Skeletal muscle satellite cell (primary cell): ENCODE data around the gene KLLN.
"Not testable (repeated sequence)": the region's sequence is repeated elsewhere in the genome, so short reads cannot be mapped to it uniquely, and the experiment has no call there.

Experiments
- H3K27me3 ChIP-seq: 2 replicates; pipeline ENCODE4 v1.7.0; 2013; ENCODE audit warnings: low read length; ENCODE audit not compliant: control insufficient read depth, insufficient read depth
- H3K36me3 ChIP-seq: 2 replicates; pipeline ENCODE4 v1.7.0; 2013; ENCODE audit warnings: mild to moderate bottlenecking, control low read depth, low read length; ENCODE audit not compliant: insufficient read depth
- H3K4me1 ChIP-seq: 2 replicates; pipeline ENCODE4 v1.7.0; 2013; ENCODE audit warnings: low read length; ENCODE audit not compliant: control insufficient read depth, insufficient read depth
- H3K4me2 ChIP-seq: 2 replicates; pipeline ENCODE4 v1.7.0; 2013; ENCODE audit warnings: mild to moderate bottlenecking, low read length
- H3K4me3 ChIP-seq: 2 replicates; pipeline ENCODE4 v1.7.0; 2013; ENCODE audit warnings: low read length
- H3K9ac ChIP-seq: 2 replicates; pipeline ENCODE4 v1.7.0; 2013; ENCODE audit warnings: mild to moderate bottlenecking, low read depth, low read length, moderate library complexity
- H3K9me3 ChIP-seq: replicated peaks from 2 replicates; pipeline ENCODE4 v1.7.0; 2013; ENCODE audit warnings: mild to moderate bottlenecking, control low read depth, low read length

KLLN gene

DNA sequence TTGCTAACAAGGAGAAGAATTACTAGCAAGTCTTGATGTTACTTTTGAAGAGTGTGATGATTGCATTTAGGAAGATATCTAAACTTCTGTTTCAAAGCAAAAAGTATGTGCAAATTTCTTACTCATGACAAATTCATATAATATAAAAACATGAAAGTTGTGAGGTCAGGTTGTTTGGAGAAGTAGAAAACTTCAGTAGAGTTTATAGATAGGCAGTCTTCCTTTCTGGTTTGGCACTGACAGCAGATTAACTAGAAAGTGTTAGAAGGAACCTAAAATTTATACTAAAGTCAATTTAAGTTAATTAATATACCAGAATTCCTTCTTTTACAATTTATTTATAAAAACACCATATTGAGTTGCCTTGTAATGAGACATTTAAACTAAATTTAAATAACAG is 17.0 kb upstream of the KLLN start:
- H3K9me3 ChIP-seq, result no peaks in the 10 kb centered on the region
- no peaks in the 10 kb centered on the region for H3K27me3 ChIP-seq
- H3K4me3 ChIP-seq, result no peak overlapping the region
- H3K36me3 ChIP-seq, result no peaks in the 10 kb centered on the region
- no peak overlapping the region for H3K4me2 ChIP-seq
- H3K9ac ChIP-seq, result no peak overlapping the region
- peaks cover under 1% of the 10 kb centered on the region for H3K4me1 ChIP-seq

- Histone ChIP-seq H3K9ac (no peak overlapping the region), H3K36me3 (no peaks in the 10 kb centered on the region), H3K4me2 (no peak overlapping the region), H3K27me3 (no peaks in the 10 kb centered on the region), H3K9me3 (no peaks in the 10 kb centered on the region), H3K4me1 (peaks cover 6% of the 10 kb centered on the region), H3K4me3 (no peak overlapping the region)
Observed at GRCh38 chr10:87878664-87879459, 15.5 kb upstream of the KLLN start.

DNA sequence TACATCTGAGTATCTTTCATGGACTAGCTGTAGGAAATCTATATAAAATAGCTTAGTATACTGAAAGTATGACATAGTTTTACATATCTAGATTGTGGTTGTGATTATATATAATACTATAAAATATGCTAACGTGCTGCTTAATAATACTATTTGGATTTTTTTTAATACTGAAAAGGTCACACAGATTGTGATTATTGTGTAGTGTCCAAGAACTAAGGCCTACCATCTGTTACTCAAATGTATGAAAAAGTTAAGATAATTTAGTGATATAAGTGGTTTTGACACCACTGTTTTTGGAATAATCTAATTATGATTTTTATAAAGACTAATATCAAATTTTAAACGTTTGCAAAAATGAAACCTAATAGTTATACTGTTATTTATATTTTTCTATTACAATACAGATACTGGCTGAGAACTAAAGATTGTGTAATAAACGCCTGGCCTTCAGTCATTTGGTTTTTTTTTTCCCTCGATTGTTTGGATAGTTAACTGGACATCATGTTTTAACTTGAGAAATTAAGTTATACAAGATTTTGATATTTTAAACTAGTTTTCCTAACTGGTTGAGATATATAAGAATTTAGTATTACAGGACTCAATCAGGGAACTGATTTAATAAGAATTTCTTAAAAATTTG is 12.7 kb upstream of the KLLN start:
- no peak overlapping the region for H3K4me2 ChIP-seq
- H3K9me3 ChIP-seq, result no peaks in the 10 kb centered on the region
- no peak overlapping the region for H3K9ac ChIP-seq
- H3K4me3 ChIP-seq, result no peak overlapping the region
- peaks cover 7% of the 10 kb centered on the region for H3K36me3 ChIP-seq
- H3K27me3 ChIP-seq, result no peaks in the 10 kb centered on the region
- peaks cover 6% of the 10 kb centered on the region for H3K4me1 ChIP-seq

- H3K4me3 ChIP-seq, result no peak overlapping the region
- peaks cover 7% of the 10 kb centered on the region for H3K36me3 ChIP-seq
- H3K27me3 ChIP-seq, result no peaks in the 10 kb centered on the region
- no peaks in the 10 kb centered on the region for H3K9me3 ChIP-seq
- H3K4me2 ChIP-seq, result no peak overlapping the region
- H3K9ac ChIP-seq, result no peak overlapping the region
- H3K4me1 ChIP-seq, result peaks cover 10% of the 10 kb centered on the region
Observed at GRCh38 chr10:87873656-87874055, 10.3 kb upstream of the KLLN start.

DNA sequence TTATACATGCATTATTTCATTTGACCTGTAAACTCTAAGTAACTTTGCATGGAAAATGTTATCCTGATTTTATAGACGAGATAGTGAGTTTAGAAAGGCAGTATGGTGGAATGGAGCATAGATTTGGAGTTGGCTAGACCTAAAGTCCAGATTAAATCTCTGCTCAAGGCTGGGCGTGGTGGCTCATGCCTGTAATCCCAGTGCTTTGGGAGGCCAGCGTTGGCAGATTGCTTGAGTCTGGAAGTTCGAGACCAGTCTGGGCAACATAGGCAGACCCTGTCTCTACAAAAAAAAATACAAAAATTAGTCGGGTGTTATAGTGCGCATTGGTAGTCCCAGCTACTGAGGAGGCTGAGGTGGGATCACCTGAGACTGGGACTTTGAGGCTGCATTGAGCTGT is 9.5 kb upstream of the KLLN start:
- H3K27me3 ChIP-seq, result no peaks in the 10 kb centered on the region
- H3K4me3 ChIP-seq, result no peak overlapping the region
- peaks cover 7% of the 10 kb centered on the region for H3K36me3 ChIP-seq
- no peak overlapping the region for H3K4me2 ChIP-seq
- peaks cover 16% of the 10 kb centered on the region for H3K4me1 ChIP-seq
- no peak overlapping the region for H3K9ac ChIP-seq
- H3K9me3 ChIP-seq, result no peaks in the 10 kb centered on the region

DNA sequence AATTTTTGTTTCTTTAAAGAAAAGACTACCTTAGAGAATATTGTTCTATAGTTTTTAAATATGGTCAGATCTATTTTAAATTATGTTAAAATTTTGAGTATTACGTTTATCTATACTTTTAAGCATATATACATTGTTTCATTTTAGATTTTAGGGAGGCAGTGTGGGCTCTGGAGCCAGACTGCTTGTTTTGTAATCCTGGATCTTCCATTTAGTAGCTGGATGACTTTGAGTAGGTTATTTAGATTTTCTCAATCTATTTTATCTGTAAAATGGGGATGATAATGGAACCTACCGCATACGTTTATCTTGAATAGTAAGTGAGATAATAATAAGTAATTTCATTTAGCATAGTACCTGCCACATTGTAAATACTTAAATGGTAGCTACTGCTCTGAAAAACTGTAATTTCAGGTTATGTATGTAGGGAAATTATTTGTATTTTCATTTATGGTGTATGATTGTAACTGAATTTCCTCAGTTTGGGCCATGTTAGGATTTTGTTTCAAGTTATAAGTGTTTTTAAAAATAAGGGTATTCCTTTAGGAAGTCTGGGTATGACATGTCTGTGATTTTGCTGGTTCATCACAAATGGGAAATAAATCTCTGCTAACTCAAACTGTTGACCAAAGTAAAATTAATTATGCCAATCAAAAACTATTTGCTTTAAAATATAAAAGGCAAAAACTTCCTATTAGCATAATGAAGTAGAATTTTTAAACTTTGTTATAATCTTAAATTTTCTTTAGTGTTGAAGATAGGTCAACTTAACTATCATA is 6.6 kb upstream of the KLLN start:
- Histone ChIP-seq H3K36me3 (peaks cover 7% of the 10 kb centered on the region), H3K4me1 (peaks cover 12% of the 10 kb centered on the region), H3K4me3 (no peak overlapping the region), H3K27me3 (no peaks in the 10 kb centered on the region), H3K4me2 (no peak overlapping the region), H3K9me3 (no peaks in the 10 kb centered on the region), H3K9ac (no peak overlapping the region)

DNA sequence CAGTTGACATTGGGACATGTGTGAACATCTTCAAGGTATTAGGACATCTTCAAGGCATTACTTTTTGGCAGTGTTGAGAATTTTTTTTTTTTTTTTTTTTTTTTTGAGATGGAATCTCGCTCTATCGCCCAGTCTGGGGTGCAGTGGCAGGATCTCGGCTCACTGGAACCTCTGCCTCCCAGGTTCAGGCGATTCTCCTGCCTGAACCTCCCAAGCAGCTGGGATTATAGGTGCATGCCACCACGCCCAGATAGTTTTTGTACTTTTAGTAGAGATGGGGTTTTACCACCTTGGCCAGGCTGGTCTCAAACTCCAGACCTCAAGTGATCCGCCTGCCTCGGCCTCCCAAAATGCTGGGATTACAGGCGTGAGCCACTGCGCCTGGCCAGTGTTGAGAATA is 5.8 kb upstream of the KLLN start:
- not testable (repeated sequence) for H3K27me3 ChIP-seq, H3K4me3 ChIP-seq, H3K9me3 ChIP-seq, H3K9ac ChIP-seq, H3K36me3 ChIP-seq
- peak overlapping the region; percentile 93 for H3K4me2 ChIP-seq
- peaks cover 10% of the 10 kb centered on the region for H3K4me1 ChIP-seq

DNA sequence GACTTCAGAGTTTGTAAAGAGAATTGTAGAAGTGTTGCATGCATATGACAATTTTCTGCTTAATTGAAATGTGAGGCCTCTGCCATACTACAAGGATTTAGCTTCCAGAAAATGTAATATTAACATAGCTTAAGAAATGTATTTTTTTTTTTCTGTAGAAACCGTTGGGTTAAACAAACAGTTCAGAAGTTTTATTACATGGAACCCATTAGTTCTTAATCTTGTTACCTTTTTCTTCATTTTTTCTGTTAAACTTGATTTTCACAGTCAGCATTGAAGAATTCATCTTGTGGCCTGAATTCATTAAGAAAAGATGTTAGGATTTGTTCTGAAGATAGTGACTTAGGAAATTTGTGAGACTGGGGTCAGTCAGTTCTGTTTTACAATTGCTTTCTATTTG is 4.9 kb upstream of the KLLN start:
- Histone ChIP-seq H3K9me3 (no peaks in the 10 kb centered on the region), H3K4me3 (peak overlapping the region; percentile 92), H3K4me1 (peaks cover 10% of the 10 kb centered on the region), H3K9ac (peak overlapping the region; percentile 89), H3K4me2 (peak overlapping the region; percentile 93), H3K27me3 (no peaks in the 10 kb centered on the region), H3K36me3 (peaks cover 7% of the 10 kb centered on the region)

DNA sequence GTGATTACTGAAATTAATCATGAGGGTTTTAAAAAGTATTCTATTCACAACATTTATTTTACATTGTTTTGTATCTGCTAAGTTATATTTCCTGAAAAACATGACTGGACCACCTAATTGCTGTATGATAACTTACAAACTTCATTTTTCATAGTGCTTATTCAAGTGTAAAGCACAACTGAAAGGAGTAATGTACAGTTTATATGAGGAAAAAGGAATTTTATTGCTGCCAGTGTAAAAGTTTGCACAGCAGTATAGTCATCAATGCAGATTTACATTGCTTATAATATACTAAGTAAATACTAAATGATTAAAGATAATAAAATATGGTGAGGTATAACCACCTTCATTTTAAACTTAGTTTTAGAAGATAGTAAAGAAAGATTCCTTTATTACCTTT is 4.1 kb upstream of the KLLN start:
- Histone ChIP-seq H3K4me3 (peak overlapping the region; percentile 92), H3K9me3 (no peaks in the 10 kb centered on the region), H3K4me2 (peak overlapping the region; percentile 93), H3K4me1 (peaks cover 10% of the 10 kb centered on the region), H3K36me3 (peaks cover under 1% of the 10 kb centered on the region), H3K27me3 (no peaks in the 10 kb centered on the region), H3K9ac (peak overlapping the region; percentile 89)

DNA sequence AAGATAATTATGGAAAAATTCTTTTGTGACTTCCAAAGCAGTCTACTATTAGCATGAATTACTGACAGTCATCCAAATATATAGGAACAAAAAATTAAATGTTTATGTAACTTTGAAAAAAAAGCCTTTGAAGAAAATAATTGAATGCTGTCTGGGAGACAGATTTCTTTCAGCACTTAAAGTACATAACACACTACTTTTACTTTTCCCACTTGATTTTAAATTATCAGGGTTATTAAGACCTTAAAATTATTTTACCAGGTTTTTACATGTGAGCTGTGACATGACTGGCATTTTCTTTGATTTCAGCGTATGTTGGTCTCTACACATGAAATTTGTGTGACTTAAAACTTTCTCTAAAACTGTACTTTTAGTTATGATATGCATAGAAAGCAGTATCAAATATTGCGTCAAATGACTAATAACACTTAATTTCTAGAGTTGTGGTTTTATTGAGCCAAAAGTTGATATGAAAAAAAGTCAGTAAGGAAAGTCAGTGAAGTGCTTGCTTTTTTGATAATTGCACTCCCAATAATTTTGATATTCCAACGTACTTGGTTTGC is 3.2 kb upstream of the KLLN start:
- H3K9me3 ChIP-seq, result no peaks in the 10 kb centered on the region
- H3K4me3 ChIP-seq, result peak overlapping the region; percentile 92
- H3K9ac ChIP-seq, result peak overlapping the region; percentile 89
- no peaks in the 10 kb centered on the region for H3K36me3 ChIP-seq
- peak overlapping the region; percentile 93 for H3K4me2 ChIP-seq
- no peaks in the 10 kb centered on the region for H3K27me3 ChIP-seq
- H3K4me1 ChIP-seq, result peaks cover 15% of the 10 kb centered on the region

- Histone ChIP-seq H3K27me3 (no peaks in the 10 kb centered on the region), H3K4me2 (peak overlapping the region; percentile 93), H3K4me3 (peak overlapping the region; percentile 92), H3K4me1 (peaks cover 15% of the 10 kb centered on the region), H3K36me3 (no peaks in the 10 kb centered on the region), H3K9me3 (no peaks in the 10 kb centered on the region), H3K9ac (peak overlapping the region; percentile 89)
Observed at GRCh38 chr10:87865241-87865881, 2.0 kb upstream of the KLLN start.
